Cardiac muscle cell (in vitro differentiated cells and primary cell): ENCODE data around the gene ERICH3. TPM values are rescaled to one million over a fixed set of nuclear protein-coding genes. Genes with fewer than 3 reads are reported as not detected.

ENCODE experiments used
- DNase-seq, 2 donors: peaks; one replicate each; pipeline versions ENCODE4 v3.0.0 to v3.0.0-alpha.2; 2010 to 2017; ENCODE audit warnings: low read depth in 1 of 2, low spot score in 1 of 2
- H3K27ac ChIP-seq: fragments of 200-600 bp; sonication (generic); 2 replicates; pipeline ENCODE4 v1.5.1; 2016
- H3K27me3 ChIP-seq: fragments of 200-600 bp; sonication (generic); 2 replicates; pipeline ENCODE4 v1.6.0; 2016; ENCODE audit warnings: control low read depth
- H3K36me3 ChIP-seq: fragments of 200-600 bp; sonication (generic); 2 replicates; pipeline ENCODE4 v1.5.1; 2016; ENCODE audit warnings: control low read depth
- H3K4me1 ChIP-seq: fragments of 200-600 bp; sonication (generic); 2 replicates; pipeline ENCODE4 v1.8.1; 2017; ENCODE audit warnings: low read depth, mild to moderate bottlenecking, mixed run types
- H3K4me3 ChIP-seq: fragments of 200-600 bp; sonication (generic); 2 replicates; pipeline ENCODE4 v1.5.1; 2016; ENCODE audit warnings: mild to moderate bottlenecking
- H3K9me3 ChIP-seq: fragments of 200-600 bp; sonication (generic); 2 replicates; pipeline ENCODE4 v1.5.1; 2017; ENCODE audit warnings: low read depth, mild to moderate bottlenecking, control low read depth
- polyA plus RNA-seq: library from polyadenylated mRNA; unstranded; fragments of >200 nt; fragmentation: Nextera tagmentation; extraction: Ambion mirVana; gene quantifications from 2 replicates; pipeline ENCODE4 v1.2.1, GENCODE V29; 2016
- total RNA-seq: library from RNA; depleted of rRNA; stranded (reverse); fragments of >200 nt; gene quantifications from 2 replicates; pipeline ENCODE4 v1.2.3, GENCODE V29; 2016
- TF ChIP-seq, protein P1 (sequence below): IDR thresholded peaks from 2 replicates; pipeline ENCODE4 v1.5.1; 2012; ENCODE audit warnings: low read depth, mild to moderate bottlenecking, low read length

Gene ERICH3
- total and polyA plus RNA-seq, 2 experiments from 2014 or later: 0.15 TPM; not detected in 1

DNA sequence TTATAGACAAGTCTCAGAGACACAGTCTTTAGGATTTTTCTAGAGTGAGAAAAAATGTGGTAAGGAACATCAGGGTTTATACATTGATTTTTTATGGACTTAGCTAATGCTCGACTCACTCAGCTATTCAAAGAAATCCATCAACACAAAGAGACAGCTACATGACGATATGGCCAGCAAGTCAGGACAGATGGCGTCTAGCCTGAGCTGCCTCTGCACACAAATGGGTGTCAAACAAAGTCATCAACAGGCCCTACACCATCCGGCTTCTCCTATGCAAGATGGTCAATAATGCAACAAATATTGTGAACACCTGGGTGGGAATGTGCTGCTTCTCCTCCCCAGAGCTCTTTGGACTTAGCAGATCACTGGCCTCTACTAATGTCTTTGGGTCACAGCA is 13.3 kb upstream of the ERICH3 start:
- Histone ChIP-seq H3K27ac (no peak overlapping the region), H3K36me3 (no peaks in the 10 kb centered on the region), H3K27me3 (no peaks in the 10 kb centered on the region), H3K9me3 (no peaks in the 10 kb centered on the region), H3K4me1 (peaks cover 11% of the 10 kb centered on the region), H3K4me3 (no peak overlapping the region)
- no peak for DNase-seq
- TF ChIP-seq, protein P1, sequence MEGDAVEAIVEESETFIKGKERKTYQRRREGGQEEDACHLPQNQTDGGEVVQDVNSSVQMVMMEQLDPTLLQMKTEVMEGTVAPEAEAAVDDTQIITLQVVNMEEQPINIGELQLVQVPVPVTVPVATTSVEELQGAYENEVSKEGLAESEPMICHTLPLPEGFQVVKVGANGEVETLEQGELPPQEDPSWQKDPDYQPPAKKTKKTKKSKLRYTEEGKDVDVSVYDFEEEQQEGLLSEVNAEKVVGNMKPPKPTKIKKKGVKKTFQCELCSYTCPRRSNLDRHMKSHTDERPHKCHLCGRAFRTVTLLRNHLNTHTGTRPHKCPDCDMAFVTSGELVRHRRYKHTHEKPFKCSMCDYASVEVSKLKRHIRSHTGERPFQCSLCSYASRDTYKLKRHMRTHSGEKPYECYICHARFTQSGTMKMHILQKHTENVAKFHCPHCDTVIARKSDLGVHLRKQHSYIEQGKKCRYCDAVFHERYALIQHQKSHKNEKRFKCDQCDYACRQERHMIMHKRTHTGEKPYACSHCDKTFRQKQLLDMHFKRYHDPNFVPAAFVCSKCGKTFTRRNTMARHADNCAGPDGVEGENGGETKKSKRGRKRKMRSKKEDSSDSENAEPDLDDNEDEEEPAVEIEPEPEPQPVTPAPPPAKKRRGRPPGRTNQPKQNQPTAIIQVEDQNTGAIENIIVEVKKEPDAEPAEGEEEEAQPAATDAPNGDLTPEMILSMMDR: no peak

DNA sequence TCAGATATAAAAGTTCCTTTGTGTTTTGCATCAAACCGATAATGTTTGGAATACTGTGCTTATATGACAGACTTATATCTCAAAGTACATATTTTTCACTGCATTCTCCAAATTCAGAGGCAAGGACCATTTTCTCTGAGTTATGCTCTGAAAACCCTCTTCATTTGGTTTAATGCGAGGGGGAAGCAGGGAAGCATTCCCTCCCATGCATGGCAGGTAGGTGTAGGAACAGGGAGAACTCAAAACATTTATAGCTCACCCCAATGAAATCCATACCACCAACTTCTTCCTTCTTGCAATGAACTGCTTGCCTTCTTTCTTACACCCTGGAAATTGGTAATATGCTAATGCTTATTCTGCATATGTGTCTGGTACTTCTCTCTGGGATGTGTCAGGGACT is 10.7 kb upstream of the ERICH3 start:
- Histone ChIP-seq H3K4me1 (no peaks in the 10 kb centered on the region), H3K27me3 (no peaks in the 10 kb centered on the region), H3K9me3 (no peaks in the 10 kb centered on the region), H3K27ac (no peak overlapping the region), H3K36me3 (no peaks in the 10 kb centered on the region), H3K4me3 (no peak overlapping the region)
- TF ChIP-seq, protein P1: no peak
- no peak for DNase-seq

DNA sequence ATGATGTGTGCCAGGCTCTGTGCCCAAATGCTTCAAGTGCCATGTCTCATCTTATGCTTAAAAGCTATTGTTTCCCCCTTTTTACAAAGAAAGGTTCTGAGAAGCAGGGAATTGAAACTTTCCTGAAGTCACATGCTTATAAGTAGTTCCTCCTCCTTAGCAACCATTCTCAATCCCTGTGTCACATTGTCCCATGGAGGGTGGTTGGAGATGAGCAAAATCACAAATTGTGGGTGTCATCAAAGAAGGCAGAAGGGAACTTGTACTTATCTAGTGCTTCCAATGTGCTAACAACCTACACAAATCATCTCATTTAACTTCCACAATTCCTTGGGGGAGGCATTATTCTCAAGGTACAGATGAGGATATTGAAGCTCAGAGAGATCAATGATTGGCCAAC is 10.1 kb upstream of the ERICH3 start:
- DNase-seq: no peak
- H3K27ac ChIP-seq: no peak overlapping the region
- TF ChIP-seq, protein P1: no peak
- no peak overlapping the region for H3K4me3 ChIP-seq
- H3K9me3 ChIP-seq: no peaks in the 10 kb centered on the region
- no peaks in the 10 kb centered on the region for H3K36me3 ChIP-seq
- H3K4me1 ChIP-seq: no peaks in the 10 kb centered on the region
- H3K27me3 ChIP-seq: no peaks in the 10 kb centered on the region

DNA sequence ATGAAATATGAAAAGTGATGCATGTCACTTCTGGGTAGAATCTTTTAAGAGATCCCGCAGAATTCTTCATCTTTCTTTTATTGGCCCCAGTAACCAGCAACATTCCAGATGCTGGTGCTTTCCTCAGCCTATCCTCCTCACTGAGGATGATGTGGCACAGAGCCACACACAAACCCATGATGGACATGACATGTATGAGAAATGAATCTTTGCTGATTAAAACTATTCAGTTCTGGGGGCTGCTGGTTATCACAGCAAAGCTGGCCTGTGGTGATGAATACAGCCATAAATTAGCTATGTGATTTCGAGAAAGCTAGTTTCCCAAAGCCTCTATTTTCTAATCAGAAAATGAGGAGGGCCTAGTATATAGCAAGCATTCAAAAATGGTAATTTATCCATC is 8.3 kb upstream of the ERICH3 start:
- Histone ChIP-seq H3K27me3 (no peaks in the 10 kb centered on the region), H3K36me3 (no peaks in the 10 kb centered on the region), H3K9me3 (no peaks in the 10 kb centered on the region), H3K27ac (no peak overlapping the region), H3K4me3 (no peak overlapping the region), H3K4me1 (no peaks in the 10 kb centered on the region)
- no peak for DNase-seq
- TF ChIP-seq, protein P1: no peak

DNA sequence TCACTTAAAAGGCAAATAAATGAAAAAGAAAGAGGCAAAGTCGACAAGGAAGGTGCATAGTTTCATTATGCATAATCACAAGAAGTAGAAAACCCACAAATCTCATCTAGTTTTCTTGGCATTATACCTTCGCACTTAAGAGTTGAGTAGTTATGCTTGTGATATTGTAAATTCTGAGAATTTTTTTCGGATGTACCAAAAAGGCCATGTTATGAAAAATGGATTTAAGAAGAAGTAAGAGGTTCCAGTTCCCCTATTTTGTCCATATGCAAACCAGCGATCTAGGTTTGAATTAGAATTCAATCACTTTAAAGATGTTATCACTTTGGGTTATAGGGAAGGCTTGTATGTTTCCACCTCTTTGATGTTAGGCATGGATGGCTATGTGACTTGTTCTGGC is 7.9 kb upstream of the ERICH3 start:
- no peaks in the 10 kb centered on the region for H3K27me3 ChIP-seq

More for the DNA sequence above, 7.9 kb upstream of the ERICH3 start:
- no peak for DNase-seq
- Histone ChIP-seq H3K27ac (no peak overlapping the region), H3K9me3 (no peaks in the 10 kb centered on the region), H3K4me3 (no peak overlapping the region), H3K4me1 (no peaks in the 10 kb centered on the region), H3K36me3 (no peaks in the 10 kb centered on the region)
- TF ChIP-seq, protein P1: no peak
